ENCODE results near the gene CPSF4.
"Not testable (repeated sequence)": the region's sequence is repeated elsewhere in the genome, so short reads cannot be mapped to it uniquely, and the experiment has no call there.

Gene CPSF4

DNA sequence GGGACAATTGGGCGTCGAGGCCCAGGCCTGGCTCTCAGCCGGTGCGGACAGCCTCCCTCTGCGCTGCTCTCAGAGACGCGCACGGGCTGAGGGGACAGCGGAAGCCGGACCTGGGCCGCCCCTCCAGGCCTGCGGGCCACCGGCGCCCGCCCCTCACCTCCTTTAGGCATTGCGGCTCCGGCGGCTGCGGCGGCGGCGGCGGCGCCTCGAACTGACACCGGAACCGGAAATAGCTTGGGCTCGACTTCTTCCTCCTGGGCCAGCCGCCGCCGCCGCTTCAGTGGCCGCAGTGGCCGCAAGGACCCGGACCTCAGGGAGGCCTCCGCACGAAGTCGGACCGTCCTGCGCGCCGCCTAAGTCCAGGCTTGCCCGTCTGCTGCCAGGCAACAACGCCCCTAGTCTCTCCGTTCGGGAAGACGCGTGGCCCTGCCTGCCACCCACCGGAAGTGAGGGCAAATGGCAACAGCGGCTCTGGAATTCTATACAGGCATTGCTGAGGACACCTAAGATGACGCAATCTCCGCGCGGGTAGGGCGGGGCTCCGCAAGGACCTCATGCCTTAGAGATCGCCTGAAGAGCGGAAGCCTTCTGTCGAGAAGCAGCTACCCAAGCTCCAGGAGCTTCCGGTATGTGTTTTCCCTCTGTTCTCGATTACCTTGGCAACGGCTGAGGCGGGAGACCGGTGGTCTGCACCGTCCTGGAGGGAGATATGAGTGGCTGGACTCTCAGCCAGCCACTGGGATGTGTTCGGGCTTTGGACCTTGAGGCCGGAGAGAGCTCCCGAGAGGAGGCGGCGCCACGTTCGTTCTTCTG lies 30.2 kb upstream of the CPSF4 start, which contains the start of the genes BUD31 and PDAP1:
Gene BUD31, plus strand, starts transcription at position 591 of the 813 bp plus-strand sequence. CDS start 2,124 bp downstream, outside the sequence.
Gene PDAP1, minus strand, starts transcription at position 219 of the 813 bp plus-strand sequence. Its CDS starts 49 bp downstream, at position 170.
- ATAC-seq (peak; percentile 86), DNase-seq (peak; percentile 90)

GRCh38 chr7:99409192-99409572 lies 29.6 kb upstream of the CPSF4 start:
- no peak for DNase-seq
- ATAC-seq, result no peak

DNA sequence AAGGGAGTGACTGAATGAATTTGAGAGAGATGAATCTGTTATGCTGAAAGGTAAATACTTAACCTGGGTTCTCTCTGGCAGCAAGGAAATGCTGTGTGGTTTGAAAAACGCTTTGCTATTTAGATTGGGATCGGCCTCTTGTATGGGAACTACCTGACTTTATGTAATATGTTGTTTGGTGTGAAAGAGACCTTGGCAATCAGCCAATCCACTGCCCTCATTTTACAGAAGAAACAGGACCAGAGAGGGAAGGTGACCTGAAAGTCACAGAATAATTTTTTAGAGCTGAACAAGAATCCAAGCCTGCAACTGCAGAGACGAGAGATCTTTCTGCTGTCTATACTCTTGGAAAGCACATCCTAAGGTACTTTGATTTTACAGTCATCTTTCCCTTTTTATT lies 28.9 kb upstream of the CPSF4 start:
- ATAC-seq (no peak), DNase-seq (no peak)

GRCh38 chr7:99410635-99411034 lies 28.1 kb upstream of the CPSF4 start:
- DNase-seq, result no peak
- ATAC-seq, result no peak

- not testable (repeated sequence) for ATAC-seq
- DNase-seq, result peak; percentile 42
These were observed 23.1 kb upstream of the CPSF4 start for GRCh38 chr7:99415513-99416127.

DNA sequence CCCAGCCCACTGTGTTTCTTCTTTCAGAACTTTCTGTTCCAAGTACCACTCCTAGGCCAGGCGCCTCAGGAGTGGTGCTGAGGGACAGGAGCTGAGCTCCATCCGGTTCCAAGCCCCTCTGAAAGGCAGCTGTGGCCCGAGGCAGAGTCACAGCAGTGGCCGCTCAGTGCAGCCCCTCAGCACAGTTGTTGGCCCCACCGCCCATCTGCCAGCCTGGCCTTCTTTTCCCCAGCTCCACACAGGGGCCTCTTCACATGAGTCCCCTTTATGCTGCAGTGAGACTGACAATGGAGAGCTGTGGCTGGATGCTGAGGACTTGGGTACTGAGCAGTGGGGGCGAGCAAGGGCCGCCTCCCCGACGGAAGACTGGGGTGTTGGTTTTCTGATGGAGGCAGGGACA lies 20.5 kb upstream of the CPSF4 start:
- ATAC-seq (no peak), DNase-seq (no peak)

GRCh38 chr7:99419323-99420021 lies 19.3 kb upstream of the CPSF4 start:
- DNase-seq (no peak), ATAC-seq (no peak)

DNA sequence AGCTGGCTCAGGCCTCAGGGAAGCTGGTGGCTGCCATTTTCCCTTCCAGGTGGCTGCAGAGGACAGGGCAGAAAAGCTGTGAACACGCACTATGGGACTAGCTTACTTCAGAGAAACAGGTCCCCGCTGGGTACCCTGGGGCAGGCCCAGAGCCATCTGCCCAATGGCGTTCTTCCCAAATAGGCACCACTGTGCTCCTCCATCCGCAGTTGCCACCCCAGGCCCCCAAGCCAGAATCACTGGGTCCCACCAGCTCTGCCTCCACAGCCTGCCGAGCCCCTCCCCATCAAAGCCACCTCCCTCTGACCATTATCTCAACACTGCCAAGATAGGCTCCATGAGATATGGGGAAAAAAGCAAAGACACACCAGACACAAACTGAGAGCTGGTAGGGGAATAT lies 18.5 kb upstream of the CPSF4 start:
- DNase-seq (no peak), ATAC-seq (no peak)

DNA sequence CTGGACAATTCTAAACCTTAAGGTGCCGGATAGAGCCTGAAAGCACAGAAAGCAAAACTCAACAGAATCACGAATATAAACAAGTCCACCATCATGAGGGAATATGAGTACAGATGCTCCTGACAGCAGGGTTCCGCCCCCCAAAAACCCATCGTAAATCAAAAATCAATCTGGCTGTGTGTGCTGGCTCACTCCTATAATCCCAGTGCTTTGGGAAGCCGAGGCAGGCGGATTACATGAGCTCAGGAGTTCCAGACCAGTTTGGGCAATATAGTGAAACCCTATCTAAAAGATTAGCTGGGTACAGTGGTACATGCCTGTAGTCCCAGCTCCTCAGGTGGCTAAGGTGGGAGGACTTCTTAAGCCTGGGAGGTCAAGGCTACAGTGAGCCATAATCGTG lies 17.8 kb upstream of the CPSF4 start:
- no peak for ATAC-seq
- no peak for DNase-seq

- DNase-seq (no peak), ATAC-seq (no peak)
These were observed 16.6 kb upstream of the CPSF4 start for GRCh38 chr7:99422186-99422585.

DNA sequence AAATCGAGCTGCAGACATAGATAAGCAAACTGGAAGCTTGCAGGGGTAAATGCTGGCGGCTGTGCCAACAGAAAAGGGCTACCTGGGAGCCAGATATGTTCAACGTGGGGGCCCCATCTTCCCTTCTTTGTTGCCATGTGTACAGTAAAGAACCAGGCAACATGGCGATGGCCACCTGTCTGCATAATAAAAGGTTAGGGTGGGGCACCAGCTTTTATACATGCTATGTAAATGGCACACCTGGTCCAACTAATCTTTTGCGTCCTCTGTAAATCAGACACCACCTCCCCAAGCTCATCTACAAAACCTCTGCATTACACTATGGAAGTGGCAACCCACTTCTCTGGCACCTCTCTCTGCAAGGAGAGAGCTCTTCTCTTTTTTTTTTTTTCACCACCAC lies 16.1 kb upstream of the CPSF4 start:
- DNase-seq, result no peak
- ATAC-seq, result no peak

DNA sequence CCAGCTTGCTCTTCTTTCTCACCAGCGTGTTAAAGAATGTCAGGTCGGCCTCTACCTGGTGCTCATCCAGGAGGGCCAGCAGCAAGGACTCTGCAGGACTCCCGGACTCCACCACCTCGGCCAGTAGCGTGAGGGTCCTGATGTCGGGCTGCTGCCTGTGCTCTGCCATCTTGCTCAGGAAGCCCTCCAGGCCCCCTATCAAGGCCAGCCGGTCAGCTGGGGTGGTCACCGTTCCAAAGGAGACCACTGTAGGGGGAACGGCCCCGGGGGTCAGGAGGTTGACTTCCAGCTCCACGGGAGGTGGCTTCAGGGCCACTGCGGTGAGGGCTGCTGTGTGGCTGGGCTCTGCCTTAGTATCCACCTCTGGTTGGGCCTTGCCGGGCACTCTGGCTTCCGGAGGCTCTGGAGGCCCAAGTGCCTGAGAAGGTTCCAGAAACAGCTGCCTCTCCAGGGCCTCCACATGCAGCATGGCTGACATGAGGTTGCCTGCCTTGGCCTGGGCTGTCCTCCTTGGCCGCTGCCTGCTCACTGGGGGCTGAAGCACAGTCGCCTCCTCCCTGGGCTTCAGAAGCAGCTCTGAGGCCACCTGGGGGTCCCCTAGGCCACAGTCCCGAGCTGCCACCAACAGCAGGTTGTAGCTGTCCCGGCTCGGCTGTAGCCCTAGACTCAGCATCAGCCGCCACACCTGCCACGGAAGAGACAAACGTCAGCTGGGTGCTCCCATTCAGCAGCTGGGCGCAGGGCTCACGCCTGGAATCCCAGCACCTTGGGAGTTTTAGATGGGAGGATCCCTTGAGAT lies 13.6 kb upstream of the CPSF4 start:
- no peak for DNase-seq
- peak; percentile 10 for ATAC-seq

DNA sequence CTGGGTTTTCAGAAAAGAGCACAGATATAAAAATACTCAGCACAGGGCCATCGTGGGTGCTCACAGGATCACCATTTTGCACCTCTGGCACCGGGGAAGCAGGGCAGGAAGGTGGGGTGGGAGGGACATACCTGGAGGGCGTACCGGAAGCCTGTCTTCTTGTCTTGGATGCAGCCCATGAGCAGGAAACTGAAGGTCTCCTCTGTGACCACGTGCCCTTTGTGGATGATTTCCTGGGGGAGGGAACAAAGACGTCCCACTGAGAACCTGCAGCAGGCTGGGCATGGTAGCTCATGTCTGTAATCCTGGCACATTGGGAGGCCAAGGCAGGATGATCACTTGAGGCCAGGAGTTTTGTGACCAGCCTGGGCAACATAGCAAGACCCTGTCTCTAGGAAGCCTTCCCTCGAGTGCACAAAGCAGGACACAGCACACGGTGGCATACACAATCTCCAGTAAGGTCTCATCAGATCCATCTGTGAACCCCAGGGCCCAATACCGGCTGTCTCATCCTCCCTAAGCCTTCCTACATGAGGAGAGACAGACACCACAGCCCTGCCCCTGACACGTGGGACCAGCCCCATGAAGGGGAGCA lies 9.7 kb upstream of the CPSF4 start:
- ATAC-seq, result no peak
- DNase-seq, result no peak

DNA sequence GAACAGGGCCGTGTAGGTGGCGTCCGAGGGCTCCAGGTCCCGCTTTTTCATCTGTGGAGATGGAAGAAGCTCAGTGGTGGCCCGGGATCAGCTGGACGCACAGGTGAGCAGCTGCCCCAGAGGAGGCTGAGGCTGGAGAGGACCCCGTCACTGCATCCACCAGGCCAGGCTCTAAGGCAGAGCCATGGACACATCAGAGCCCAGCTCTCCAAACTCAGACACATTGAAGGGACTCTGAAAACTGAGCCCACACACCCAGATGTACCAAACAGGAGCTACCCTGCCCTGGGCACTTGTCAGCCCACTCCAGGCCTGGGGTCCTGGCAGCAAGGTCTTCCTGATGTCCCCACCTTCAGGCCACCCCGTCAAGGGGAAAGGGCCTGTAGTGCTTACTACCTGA lies 9.0 kb upstream of the CPSF4 start:
- DNase-seq, result no peak
- ATAC-seq, result no peak

GRCh38 chr7:99431756-99432540 lies 6.8 kb upstream of the CPSF4 start:
- not testable (repeated sequence) for ATAC-seq, DNase-seq

- ATAC-seq (no peak), DNase-seq (no peak)
These were observed 5.6 kb upstream of the CPSF4 start for GRCh38 chr7:99433158-99433557.

DNA sequence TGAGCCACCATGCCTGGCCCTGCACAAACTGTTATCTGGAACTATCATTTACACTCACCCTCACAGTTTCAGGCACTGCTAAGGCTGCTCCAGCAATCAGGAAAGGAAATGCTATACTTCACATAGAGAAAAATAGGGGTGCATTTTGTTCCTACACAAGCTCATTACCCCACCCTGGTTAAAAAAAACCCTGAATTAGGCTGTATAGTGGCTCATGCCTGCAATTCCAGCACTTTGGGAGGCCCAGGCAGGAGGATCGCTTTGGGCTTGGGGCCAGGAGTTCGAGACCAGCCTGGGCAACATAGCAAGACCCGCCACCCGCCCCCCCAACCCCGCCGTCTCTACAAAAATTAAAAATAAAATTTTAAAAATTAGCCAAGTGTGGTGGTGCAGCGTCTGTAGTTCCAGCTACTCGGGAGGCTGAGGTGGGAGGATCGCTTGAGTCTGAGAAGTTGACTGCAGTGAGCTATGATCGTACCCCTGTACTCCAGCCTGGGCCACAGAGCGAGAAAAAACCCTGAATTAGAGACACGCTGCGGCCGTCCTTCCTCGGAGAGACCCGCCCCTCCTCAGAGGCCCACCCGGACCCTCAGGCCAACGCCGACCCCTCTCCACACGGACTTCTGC lies 684 bp upstream of the CPSF4 start:
- peak; percentile 1 for ATAC-seq
- no peak for DNase-seq

DNA sequence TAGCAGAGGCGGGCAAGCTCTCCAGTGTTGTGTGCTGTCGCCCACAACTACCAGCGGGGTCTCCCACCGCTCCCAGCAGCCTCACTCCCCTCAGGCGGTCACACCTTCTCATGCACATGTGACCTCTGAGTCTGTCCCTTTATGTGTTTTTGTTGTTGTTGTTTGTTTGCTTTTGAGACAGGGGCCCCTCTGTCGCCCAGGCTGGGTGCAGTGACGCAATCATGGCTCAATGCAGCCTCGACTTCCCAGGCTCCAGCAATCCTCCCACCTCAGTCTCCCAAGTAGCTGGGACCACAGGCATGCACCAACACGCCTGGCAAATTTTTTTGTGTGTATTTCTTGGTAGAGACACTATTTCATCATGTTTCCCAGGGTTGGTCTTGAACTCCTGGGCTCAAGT lies 1.5 kb downstream of the CPSF4 start:
- no peak for DNase-seq
- ATAC-seq, result no peak

- ATAC-seq (no peak), DNase-seq (no peak)
These were observed 7.4 kb downstream of the CPSF4 start for GRCh38 chr7:99446096-99446495.

- no peak for ATAC-seq
- no peak for DNase-seq
These were observed 9.2 kb downstream of the CPSF4 start for GRCh38 chr7:99447943-99448342.

DNA sequence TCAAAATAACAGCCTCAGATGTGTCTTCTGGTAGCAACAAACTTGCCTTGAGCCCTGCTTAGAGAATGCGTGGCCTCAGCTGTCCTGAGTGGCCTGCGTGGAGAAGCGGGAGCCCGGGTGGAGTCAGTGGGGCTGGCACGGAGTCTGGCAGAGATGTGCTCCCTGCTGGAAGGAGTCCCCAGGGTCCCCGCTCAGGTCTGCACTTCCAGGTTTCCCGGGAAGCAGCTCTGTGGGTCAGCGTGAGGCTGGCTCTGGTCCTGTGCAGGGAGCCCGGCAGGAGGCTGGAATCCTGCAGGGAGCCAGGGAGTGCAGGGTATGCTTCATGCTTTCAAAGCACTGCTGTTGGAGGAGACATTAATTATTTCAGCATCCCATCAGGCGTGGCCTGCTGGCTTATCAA lies 10.1 kb downstream of the CPSF4 start:
- no peak for ATAC-seq
- no peak for DNase-seq
